GM10248 (cell line): ENCODE results near the gene ADGRL1.

Source experiments
- CTCF ChIA-PET: fragments of 300-600 bp; sonication (Branson Sonifier 250); formaldehyde crosslinking; extraction: SDS; loops from one replicate; lab custom pipeline; 2021; ENCODE audit warnings: antibody characterized with exemption; lab: Yijun Ruan, JAX
- POLR2A ChIA-PET: fragments of 350-650 bp; sonication (Branson Sonifier 250); formaldehyde crosslinking; extraction: SDS; loops from one replicate; lab custom pipeline; 2020; ENCODE audit warnings: antibody characterized with exemption; lab: Yijun Ruan, JAX
- DNase-seq: peaks from one replicate; pipeline ENCODE4 v3.0.0; 2012; ENCODE audit errors: extremely low spot score
- CTCF ChIP-seq: IDR thresholded peaks from 2 replicates; pipeline ENCODE4 v1.5.1; 2012; ENCODE audit warnings: mild to moderate bottlenecking, low read depth; ENCODE audit errors: extremely low read depth, missing control alignments, control extremely low read depth

ADGRL1 gene

GRCh38 chr19:14102102-14102696 is 103.8 kb downstream of the ADGRL1 start:
- ChIA-PET CTCF (interaction anchor here (1.2 to 10.0 kb wide), 4 partner anchors 10 to 1124 kb away, joined by 3 to 48 read pairs (median 5); partner anchors contain the start of gene ASF1B), POLR2A (no interaction called here)
- DNase-seq = no peak
- TF ChIP-seq CTCF = no peak

- TF ChIP-seq CTCF = no peak
- CTCF ChIA-PET = interaction anchor here (1.2 to 10.0 kb wide), 4 partner anchors 9 to 1123 kb away, joined by 3 to 48 read pairs (median 4); a partner anchor contains a TSS
- DNase-seq = no peak
- POLR2A ChIA-PET = no interaction called here
Observed at GRCh38 chr19:14101003-14101545, 104.9 kb downstream of the ADGRL1 start.
